Astrocyte (in vitro differentiated cells and primary cell): ENCODE measurements around the gene TMEM132C. TPM values are rescaled to one million over a fixed set of nuclear protein-coding genes. Genes with fewer than 3 reads are reported as not detected.
A peak's percentile ranks its signal among the peaks of the same experiment; 100 is the strongest.

Experiments used
- DNase-seq: peaks from one replicate; pipeline ENCODE4 v3.0.0-alpha.2; 2010; ENCODE audit warnings: low read depth
- FAIRE-seq: peaks from 2 replicates; lab custom pipeline; 2011; peaks lifted over from hg19 to GRCh38; lab: Jason Lieb, UNC
- H2AFZ ChIP-seq: 2 replicates; pipeline ENCODE4 v1.6.0; 2012; ENCODE audit warnings: low read depth, low read length, inconsistent platforms
- H3K27ac ChIP-seq: 2 replicates; pipeline ENCODE4 v1.5.1; 2011; ENCODE audit warnings: low read depth, low read length, inconsistent platforms
- H3K27me3 ChIP-seq: 2 replicates; pipeline ENCODE4 v1.6.0; 2011; ENCODE audit warnings: low read length, inconsistent platforms; ENCODE audit not compliant: insufficient read depth
- H3K36me3 ChIP-seq: 2 replicates; pipeline ENCODE4 v1.5.1; 2011; ENCODE audit warnings: low read length, inconsistent platforms; ENCODE audit not compliant: insufficient read depth
- H3K4me1 ChIP-seq: 2 replicates; pipeline ENCODE4 v1.5.1; 2011; ENCODE audit warnings: low read length, inconsistent platforms; ENCODE audit not compliant: insufficient read depth
- H3K4me2 ChIP-seq: 2 replicates; pipeline ENCODE4 v1.6.0; 2012; ENCODE audit warnings: low read length, inconsistent platforms
- H3K4me3 ChIP-seq: 2 replicates; pipeline ENCODE4 v1.5.1; 2011; ENCODE audit warnings: low read depth, mild to moderate bottlenecking, low read length, inconsistent platforms; ENCODE audit not compliant: insufficient read depth
- H3K79me2 ChIP-seq: 2 replicates; pipeline ENCODE4 v1.6.0; 2012; ENCODE audit warnings: mild to moderate bottlenecking, low read length, inconsistent platforms; ENCODE audit not compliant: insufficient read depth
- H3K9ac ChIP-seq: 2 replicates; pipeline ENCODE4 v1.6.0; 2012; ENCODE audit warnings: mild to moderate bottlenecking, low read length, inconsistent platforms
- H3K9me3 ChIP-seq: 2 replicates; pipeline ENCODE4 v1.5.1; 2012; ENCODE audit warnings: low read depth, mild to moderate bottlenecking, low read length, inconsistent platforms; ENCODE audit not compliant: insufficient read depth
- H4K20me1 ChIP-seq: 2 replicates; pipeline ENCODE4 v1.6.0; 2012; ENCODE audit warnings: low read length, inconsistent platforms; ENCODE audit not compliant: insufficient read depth
- H3K27ac Mint-ChIP-seq: one replicate; pipeline ENCODE4 v1.8.0; 2021; ENCODE audit warnings: mild to moderate bottlenecking, mixed read lengths; ENCODE audit not compliant: unreplicated experiment
- H3K27me3 Mint-ChIP-seq: one replicate; pipeline ENCODE4 v1.8.0; 2021; ENCODE audit warnings: low read depth, mixed read lengths; ENCODE audit not compliant: unreplicated experiment
- H3K36me3 Mint-ChIP-seq: one replicate; pipeline ENCODE4 v1.8.0; 2021; ENCODE audit warnings: low read depth, mixed read lengths; ENCODE audit not compliant: unreplicated experiment
- H3K4me1 Mint-ChIP-seq: one replicate; pipeline ENCODE4 v1.8.0; 2021; ENCODE audit warnings: low read depth, mixed read lengths; ENCODE audit not compliant: unreplicated experiment
- H3K4me3 Mint-ChIP-seq: one replicate; pipeline ENCODE4 v1.8.0; 2021; ENCODE audit warnings: mild to moderate bottlenecking, moderate library complexity, mixed read lengths; ENCODE audit not compliant: unreplicated experiment
- H3K9me3 Mint-ChIP-seq: one replicate; pipeline ENCODE4 v1.8.0; 2021; ENCODE audit warnings: mild to moderate bottlenecking, mixed read lengths; ENCODE audit not compliant: unreplicated experiment
- EZH2 ChIP-seq: IDR thresholded peaks from 2 replicates; pipeline ENCODE4 v1.6.1; 2012; ENCODE audit warnings: mild to moderate bottlenecking, low read length, inconsistent platforms; ENCODE audit not compliant: insufficient read depth
- total RNA-seq: library from RNA; stranded (reverse); gene quantifications from 2 replicates; pipeline ENCODE4 v1.2.1, GENCODE V29; 2021
- TF ChIP-seq, protein P1 (sequence below): IDR thresholded peaks from 2 replicates; pipeline ENCODE4 v1.5.1; 2011; ENCODE audit warnings: low read depth, mild to moderate bottlenecking, inconsistent platforms, low read length, moderate library complexity; ENCODE audit not compliant: insufficient read depth

Gene TMEM132C
- total RNA-seq, 1 donor from 2014 or later: not detected

- Histone ChIP-seq H4K20me1 (no peaks in the 10 kb centered on the region), H3K4me1 (no peaks in the 10 kb centered on the region), H3K4me2 (no peak overlapping the region), H3K79me2 (no peaks in the 10 kb centered on the region), H2AFZ (no peak overlapping the region), H3K36me3 (no peaks in the 10 kb centered on the region), H3K27ac (no peak overlapping the region), H3K4me3 (no peak overlapping the region), H3K9ac (no peak overlapping the region), H3K9me3 (no peaks in the 10 kb centered on the region), H3K27me3 (peaks cover 3% of the 10 kb centered on the region)
- no peak overlapping the region for H3K27ac Mint-ChIP-seq
- H3K4me1 Mint-ChIP-seq: no peaks in the 10 kb centered on the region
- H3K36me3 Mint-ChIP-seq: no peaks in the 10 kb centered on the region
- no peak for TF ChIP-seq EZH2
- TF ChIP-seq, protein P1, sequence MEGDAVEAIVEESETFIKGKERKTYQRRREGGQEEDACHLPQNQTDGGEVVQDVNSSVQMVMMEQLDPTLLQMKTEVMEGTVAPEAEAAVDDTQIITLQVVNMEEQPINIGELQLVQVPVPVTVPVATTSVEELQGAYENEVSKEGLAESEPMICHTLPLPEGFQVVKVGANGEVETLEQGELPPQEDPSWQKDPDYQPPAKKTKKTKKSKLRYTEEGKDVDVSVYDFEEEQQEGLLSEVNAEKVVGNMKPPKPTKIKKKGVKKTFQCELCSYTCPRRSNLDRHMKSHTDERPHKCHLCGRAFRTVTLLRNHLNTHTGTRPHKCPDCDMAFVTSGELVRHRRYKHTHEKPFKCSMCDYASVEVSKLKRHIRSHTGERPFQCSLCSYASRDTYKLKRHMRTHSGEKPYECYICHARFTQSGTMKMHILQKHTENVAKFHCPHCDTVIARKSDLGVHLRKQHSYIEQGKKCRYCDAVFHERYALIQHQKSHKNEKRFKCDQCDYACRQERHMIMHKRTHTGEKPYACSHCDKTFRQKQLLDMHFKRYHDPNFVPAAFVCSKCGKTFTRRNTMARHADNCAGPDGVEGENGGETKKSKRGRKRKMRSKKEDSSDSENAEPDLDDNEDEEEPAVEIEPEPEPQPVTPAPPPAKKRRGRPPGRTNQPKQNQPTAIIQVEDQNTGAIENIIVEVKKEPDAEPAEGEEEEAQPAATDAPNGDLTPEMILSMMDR: no peak
- peaks cover 5% of the 10 kb centered on the region for H3K9me3 Mint-ChIP-seq
- no peak for DNase-seq
- no peaks in the 10 kb centered on the region for H3K27me3 Mint-ChIP-seq
- no peak for FAIRE-seq
- no peak overlapping the region for H3K4me3 Mint-ChIP-seq
Measured at GRCh38 chr12:128258866-128259555, 8.0 kb upstream of the TMEM132C start.

GRCh38 chr12:128259556-128260070, 7.4 kb upstream of the TMEM132C start:
- no peak for DNase-seq
- Histone ChIP-seq H3K9me3 (no peaks in the 10 kb centered on the region), H3K27ac (no peak overlapping the region), H3K4me1 (no peaks in the 10 kb centered on the region), H3K27me3 (peaks cover 3% of the 10 kb centered on the region), H3K4me3 (no peak overlapping the region), H4K20me1 (no peaks in the 10 kb centered on the region), H3K36me3 (no peaks in the 10 kb centered on the region), H2AFZ (no peak overlapping the region), H3K79me2 (no peaks in the 10 kb centered on the region), H3K9ac (no peak overlapping the region), H3K4me2 (no peak overlapping the region)
- H3K27ac Mint-ChIP-seq: no peak overlapping the region
- H3K36me3 Mint-ChIP-seq: no peaks in the 10 kb centered on the region
- H3K9me3 Mint-ChIP-seq: peaks cover 5% of the 10 kb centered on the region
- FAIRE-seq: no peak
- H3K4me1 Mint-ChIP-seq: no peaks in the 10 kb centered on the region
- H3K4me3 Mint-ChIP-seq: no peak overlapping the region
- no peak for TF ChIP-seq EZH2
- TF ChIP-seq, protein P1: peak; percentile 68
- no peaks in the 10 kb centered on the region for H3K27me3 Mint-ChIP-seq

- DNase-seq (no peak), FAIRE-seq (no peak)
- Histone ChIP-seq H3K4me1 (no peaks in the 10 kb centered on the region), H3K4me3 (no peak overlapping the region), H3K9ac (no peak overlapping the region), H3K27ac (no peak overlapping the region), H3K79me2 (no peaks in the 10 kb centered on the region), H3K27me3 (peaks cover 9% of the 10 kb centered on the region), H3K36me3 (no peaks in the 10 kb centered on the region), H2AFZ (no peak overlapping the region), H3K9me3 (no peaks in the 10 kb centered on the region), H4K20me1 (no peaks in the 10 kb centered on the region), H3K4me2 (no peak overlapping the region)
- Mint-ChIP-seq H3K4me1 (no peaks in the 10 kb centered on the region), H3K27ac (no peak overlapping the region), H3K27me3 (no peaks in the 10 kb centered on the region), H3K4me3 (no peak overlapping the region), H3K36me3 (no peaks in the 10 kb centered on the region), H3K9me3 (peaks cover 3% of the 10 kb centered on the region)
- no peak for TF ChIP-seq EZH2
- TF ChIP-seq, protein P1: no peak
Measured at GRCh38 chr12:128261757-128262156, 5.2 kb upstream of the TMEM132C start.
